GM21360 (cell line): ENCODE results near the gene AMPD3.
A peak's percentile ranks its signal among the peaks of the same experiment; 100 is the strongest.
"Not testable (repeated sequence)": the region's sequence is repeated elsewhere in the genome, so short reads cannot be mapped to it uniquely, and the experiment has no call there.

Source experiments
- ATAC-seq: cut with Tn5 transposase; IDR thresholded peaks from one replicate; pipeline ENCODE4 v1.9.1; 2021; ENCODE audit warnings: mild to moderate bottlenecking, moderate library complexity; ENCODE audit not compliant: unreplicated experiment

Gene AMPD3

DNA sequence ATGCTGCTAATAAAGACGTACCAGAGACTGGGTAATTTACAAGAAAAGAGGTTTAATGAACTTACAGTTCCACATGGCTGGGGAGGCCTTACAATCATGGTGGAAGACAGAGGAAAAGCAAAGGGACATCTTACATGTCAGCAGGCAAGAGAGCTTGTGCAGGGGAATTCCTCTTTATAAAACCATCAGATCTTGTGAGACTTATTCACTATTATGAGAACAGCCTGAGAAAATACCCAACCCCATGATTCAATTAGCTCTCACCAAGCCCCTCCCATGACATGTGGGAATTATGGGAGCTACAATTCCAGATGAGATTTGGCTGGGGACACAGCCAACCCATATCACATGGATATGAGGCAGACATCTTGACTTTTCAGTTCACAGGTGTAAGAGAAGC lies 18.4 kb upstream of the AMPD3 start:
- ATAC-seq, result not testable (repeated sequence)

DNA sequence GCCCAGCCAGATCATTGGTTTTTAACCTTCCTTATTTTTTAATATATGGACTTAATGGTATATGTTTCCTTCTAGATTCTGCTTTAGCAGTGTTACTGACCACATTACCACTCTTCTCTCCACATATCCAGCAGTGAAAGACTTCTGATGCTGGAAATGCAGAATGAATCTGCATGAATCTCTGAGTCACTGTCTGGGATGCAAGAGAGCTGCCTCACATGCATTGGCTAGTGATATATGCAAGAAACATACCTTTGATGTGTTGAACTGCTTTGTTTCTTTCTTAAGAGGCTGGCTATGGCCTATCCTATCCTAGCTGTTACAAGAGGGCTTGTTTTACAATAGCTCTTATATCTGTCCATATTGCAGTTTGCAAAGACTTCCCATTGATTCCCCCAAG lies 16.6 kb upstream of the AMPD3 start:
- no peak for ATAC-seq

GRCh38 chr11:10439351-10439750 lies 15.7 kb upstream of the AMPD3 start:
- no peak for ATAC-seq

DNA sequence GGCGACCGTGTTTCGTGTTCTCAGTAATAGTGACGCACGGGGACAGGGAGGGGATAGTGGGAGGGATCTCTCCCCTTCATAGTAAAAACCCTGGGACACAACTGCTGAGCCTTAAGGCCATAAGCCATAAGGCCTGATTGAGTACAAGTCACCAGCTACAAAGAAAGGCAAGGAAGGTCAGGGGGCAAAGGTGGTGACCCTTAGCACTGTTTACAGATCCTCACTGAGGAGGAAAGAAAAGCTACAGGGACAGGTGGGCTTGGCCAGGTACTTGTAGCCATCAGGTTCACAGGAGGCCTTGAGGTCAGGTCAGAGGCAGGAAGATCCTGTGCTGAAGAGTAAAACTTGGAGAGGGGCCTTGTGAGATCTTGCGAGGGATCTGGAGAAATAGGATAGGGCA lies 15.1 kb upstream of the AMPD3 start:
- ATAC-seq, result no peak

DNA sequence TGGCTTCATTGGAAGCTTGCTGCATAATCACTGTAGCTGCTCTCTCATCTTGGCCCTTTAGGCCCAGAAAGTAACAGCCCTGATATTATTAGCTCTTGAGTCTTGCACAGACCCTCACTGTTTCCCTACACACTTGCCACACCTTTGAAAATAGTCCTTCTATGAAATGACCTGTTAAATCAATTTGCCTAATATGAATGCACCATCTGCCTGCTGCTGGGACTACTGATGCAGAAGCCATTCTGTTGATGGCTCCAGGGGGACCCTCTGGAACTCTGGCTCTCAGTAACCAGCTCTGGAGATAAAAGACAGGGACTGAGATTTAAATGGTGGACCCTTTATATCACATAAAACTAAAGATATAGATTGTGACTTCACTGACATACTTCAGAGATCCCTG lies 14.7 kb upstream of the AMPD3 start:
- no peak for ATAC-seq

DNA sequence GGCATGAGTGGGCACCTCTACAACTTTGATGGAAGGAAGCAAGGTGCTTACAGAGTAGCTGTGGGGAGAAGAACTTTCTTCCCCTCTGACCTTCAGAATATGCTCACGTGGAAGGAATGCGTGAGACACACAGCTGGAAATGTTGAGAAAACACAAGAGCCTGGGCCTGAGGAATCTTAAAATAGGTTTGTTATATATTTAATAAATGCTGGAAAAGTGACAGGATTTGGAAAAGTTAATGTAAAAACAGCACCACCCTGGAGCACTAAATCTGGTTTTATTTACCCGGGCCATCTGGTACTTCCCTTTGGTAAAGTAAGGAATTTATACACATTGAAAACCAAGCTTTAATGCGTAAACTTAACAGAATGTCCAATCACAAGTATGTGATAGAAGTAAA lies 14.0 kb upstream of the AMPD3 start:
- no peak for ATAC-seq

- peak; percentile 92 for ATAC-seq
Measured at GRCh38 chr11:10441652-10442503, 13.2 kb upstream of the AMPD3 start.

GRCh38 chr11:10443152-10443551 lies 11.9 kb upstream of the AMPD3 start:
- ATAC-seq, result no peak

- ATAC-seq, result no peak
Measured at GRCh38 chr11:10443721-10444235, 11.3 kb upstream of the AMPD3 start.

- ATAC-seq, result no peak
Measured at GRCh38 chr11:10444725-10445315, 10.2 kb upstream of the AMPD3 start.

DNA sequence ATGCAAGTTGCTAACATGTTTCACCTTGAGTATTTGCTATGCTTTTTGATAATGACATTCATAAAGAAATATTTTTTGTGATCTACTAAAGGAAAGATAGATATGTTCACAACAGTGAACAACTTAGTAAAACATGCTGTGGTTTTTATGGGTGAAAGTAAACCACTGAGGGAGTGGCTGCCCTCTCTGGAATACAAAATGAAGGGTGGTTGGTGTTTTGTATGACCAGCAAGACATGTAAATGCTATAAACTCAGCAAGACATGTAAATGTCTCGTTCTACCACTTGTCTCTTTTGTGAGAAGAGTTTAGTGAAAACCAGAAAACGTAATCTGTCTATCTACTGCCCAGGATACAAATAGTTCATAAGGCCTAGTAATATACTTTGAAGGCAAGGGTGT lies 7.6 kb upstream of the AMPD3 start:
- no peak for ATAC-seq

GRCh38 chr11:10450462-10451425 lies 4.3 kb upstream of the AMPD3 start:
- ATAC-seq, result no peak

GRCh38 chr11:10451426-10452116 lies 3.5 kb upstream of the AMPD3 start:
- no peak for ATAC-seq

GRCh38 chr11:10452211-10452767 lies 2.8 kb upstream of the AMPD3 start:
- ATAC-seq, result no peak

- no peak for ATAC-seq
Measured at GRCh38 chr11:10453261-10453660, 1.8 kb upstream of the AMPD3 start.

DNA sequence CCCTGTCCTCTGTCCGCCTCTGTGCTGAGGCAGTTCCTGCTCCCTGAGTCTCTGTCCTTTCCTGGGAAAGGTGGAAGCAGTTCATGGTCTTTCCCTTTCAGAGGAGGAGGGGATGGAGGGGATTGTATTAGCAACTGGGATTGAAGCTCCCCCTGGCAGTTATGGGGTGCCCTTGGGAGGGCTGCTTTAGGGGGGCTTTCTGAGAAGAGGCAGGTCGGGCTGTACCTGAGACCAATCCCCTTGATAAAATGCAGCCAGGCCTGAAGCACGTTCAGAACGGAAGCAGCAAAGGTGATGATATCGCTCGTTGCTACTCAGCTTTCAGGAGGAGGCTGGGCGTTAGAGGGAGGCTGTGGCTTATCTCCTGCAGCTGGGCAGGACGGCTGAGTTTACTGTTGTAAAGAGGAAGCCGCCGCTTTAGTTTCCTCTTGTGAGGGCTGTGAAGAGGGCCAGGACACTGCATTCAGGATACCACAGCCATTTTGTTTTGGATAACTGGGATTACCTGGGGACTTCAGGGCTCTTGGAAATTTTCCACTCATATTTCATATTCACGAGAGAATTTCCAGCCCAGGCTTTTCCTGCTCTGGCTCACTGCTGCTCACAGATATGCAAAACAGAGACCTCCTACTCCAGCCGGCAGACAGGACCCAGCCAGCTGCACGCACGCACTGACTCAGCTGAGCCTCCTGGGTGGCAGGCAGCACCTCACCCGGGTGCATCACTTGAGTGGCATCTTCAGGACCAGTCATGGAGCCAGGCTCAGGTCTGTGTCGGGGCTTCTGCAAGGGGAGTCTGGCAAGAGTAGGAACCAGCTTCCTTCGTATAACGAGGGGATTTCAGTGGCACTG lies 798 bp downstream of the AMPD3 start:
- peak; percentile 40 for ATAC-seq

DNA sequence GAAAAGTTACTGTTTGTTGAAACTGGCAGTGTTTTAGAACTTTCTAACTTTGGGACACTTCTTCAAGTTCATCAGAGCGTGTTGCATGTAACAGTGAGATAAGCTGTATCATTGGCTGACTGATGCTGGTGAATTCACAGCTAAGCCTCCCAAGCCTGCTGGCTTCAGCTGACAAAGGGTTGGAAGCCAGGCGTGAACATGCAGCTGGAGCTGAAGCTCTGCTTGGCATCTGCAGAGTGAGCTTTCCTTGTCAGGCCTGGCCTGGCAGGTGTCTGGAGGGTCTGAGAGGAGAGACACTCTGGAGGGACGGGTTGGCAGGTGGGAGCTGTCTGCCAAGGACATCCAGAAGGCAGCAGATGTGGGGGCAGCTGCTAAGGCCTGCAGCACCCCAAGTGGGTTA lies 1.5 kb downstream of the AMPD3 start:
- no peak for ATAC-seq

DNA sequence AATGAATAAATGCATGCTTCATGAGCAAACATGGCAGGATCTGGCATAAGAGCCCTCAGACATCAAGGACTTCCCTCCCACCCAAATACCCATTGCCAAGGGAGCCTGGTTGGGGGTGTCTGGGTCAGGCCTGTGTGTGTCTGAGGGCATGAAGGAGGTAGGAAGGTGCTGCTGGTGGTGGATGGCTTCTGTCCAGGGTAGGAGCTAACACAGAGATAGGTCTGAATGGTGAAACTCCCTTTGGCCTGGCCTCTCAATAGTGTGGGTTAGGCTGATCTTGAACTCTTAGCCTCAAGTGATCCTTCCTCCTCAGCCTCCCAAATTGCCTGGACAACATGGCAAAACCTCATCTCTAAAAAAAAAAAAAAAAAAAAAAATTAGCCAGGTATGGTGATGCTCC lies 2.8 kb downstream of the AMPD3 start:
- no peak for ATAC-seq
